ENCODE results near the gene DPM2.

- no peak for TF ChIP-seq CTCF (conservative IDR thresholded peaks at IDR 0.05; ENCODE audit: low read depth, low read length)
- no peak for TF ChIP-seq SMC3 (IDR thresholded peaks at IDR 0.05; ENCODE audit: low read depth, low read length)
- no peak for TF ChIP-seq MAZ (IDR thresholded peaks at IDR 0.05; ENCODE audit: borderline replicate concordance, low read depth, low read length)
Measured at GRCh38 chr9:127961155-127961490, 23.5 kb upstream of the DPM2 start.

Data from IMR-90 (cell line).